ENCODE measurements around the gene NUP210L.
A peak's percentile ranks its signal among the peaks of the same experiment; 100 is the strongest.

Gene NUP210L

DNA sequence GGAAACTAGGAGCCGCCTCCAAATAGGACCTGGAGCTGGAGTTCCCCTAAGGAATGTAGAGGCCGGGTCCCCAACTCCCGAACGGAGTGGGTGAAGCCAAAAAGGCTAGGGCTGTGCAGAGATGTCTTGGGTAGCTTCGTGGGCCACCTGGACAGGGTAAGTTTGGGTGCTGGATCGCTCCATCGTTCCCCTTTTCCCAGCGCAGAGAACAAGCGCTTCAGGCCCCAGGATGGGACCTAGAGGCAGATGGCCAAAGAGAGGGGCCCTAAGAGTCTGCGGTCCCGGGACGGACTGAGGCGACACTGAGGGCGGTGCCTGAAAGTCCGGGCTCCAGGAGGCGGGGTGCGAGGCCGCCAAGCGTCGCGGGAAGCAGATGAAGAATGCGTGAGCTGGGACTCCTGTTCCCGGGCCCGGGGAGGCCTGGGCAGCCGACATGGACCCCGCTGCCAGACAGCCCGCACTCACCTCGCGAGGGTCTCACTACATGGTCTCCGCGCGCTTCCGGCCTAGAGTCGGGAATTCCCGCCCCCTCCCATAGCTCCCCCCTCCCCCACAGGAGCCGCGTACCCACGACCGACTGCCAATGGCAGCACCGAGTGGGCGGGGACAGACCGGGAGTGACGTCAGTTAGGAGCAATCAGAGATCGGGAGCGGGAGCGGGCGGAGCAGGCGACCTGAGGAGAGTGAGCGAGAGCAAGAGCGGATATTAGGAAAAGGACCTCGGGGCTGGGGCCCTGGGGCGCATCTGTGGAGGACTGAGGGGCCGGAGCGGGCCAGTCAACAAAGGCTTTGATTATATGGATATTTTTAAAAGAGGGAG lies 191.6 kb downstream of the NUP210L start, which contains the start of gene SLC39A1:
Gene SLC39A1 (minus strand): TSS at position 508 of the 820 bp plus-strand sequence. CDS start 822 bp downstream, outside the sequence.
- peak; percentile 98 for DNase-seq

DNA sequence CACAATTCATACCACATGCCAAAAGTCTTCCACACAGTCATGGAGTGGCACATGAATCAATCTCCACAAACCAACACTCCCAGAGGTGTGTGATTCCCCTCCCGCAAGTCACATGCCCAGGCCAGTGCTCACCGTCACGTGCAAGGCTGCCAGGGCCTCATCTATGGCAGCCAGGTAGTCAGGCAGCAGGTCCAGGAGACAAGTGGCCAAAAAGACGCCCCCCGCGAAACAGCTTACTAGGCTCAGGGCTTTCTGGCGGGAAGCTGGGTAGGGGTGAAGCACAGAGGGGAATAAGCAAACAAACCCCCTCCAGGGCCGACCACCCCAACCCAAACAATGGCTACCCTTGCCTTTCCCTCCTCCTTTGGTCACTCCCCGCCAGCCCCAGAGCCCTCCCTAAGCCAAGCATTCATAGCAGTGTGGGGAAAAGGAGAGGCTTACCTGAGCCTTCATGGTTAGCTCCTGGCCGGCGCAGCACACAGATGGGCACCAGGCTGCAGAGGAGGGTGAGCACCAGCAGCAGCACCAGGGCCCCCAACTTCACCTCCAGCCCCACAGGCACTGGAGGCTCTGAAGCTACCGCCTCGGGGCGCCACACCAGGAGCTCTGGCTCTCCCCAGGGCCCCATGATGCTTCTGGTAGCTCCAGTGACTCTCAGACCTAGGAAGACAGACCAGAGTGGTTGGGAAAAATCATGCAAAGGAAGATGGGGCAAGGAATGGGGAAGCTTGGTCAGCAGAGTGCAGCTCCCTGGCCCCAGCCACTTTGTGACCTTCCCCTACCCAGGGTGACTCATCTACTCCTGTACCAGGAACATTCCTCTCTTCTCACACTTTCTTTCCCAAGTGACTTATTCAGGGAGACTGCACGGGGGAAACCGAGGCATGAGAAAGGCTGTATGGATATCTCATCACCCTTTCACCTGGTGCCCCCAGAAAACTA lies 192.5 kb downstream of the NUP210L start:
- DNase-seq: no peak

DNA sequence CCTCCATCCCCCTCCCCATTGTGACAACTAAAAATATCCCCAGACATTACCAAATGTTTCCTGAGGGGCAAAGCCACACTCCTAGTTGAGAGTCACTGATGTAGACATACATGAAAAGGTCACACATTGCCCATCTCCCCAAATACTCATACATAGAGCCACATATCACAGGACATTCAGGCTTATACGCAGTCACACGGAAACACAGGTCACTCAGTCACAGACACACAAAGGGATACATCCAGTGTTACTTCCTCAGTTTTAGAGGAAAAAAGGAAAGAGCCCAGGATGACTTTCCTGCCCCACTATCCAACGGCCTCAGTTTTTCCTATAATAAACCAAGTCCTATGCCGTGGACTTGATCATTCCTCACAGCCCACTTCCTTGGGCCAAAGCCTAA lies 193.5 kb downstream of the NUP210L start:
- no peak for DNase-seq

DNA sequence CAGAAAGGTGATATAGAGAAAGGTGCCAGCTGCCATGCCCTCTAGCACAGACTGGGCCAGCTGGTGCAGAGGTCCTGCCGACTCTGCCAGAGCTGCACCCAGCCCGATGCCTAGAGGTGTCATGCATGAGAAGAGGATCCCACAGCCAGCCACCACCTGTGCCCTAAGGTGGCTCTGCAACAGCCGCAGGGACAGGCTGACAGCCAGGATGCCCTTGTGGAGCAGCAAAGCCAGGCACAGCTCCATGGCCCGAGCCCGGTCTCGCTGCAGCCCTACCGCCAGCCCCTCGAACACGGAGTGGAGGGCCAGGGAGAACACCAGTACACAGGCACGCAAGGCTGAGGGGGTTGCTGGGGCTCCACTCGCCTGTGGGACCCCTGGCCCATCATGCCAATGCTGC lies 194.7 kb downstream of the NUP210L start:
- no peak for DNase-seq

DNA sequence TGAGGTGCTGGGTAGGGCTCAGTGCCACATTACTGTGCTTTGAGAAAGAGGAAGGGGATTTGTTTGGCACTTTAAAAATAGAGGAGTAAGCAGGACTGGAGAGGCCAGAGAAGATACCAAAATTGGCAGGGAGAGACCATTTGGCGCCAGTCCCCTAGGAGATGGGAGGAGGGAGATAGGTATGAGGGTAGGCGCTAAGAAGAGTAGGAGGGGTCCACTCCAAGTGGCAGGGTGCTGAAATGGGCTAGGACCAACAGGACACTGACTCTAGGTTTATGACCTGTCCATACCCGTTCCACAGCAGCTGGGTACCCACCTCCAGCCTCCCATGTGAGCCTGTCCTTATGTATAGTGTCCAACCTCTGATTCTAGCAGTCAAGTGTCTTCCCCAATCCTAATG lies 195.4 kb downstream of the NUP210L start:
- no peak for DNase-seq

DNA sequence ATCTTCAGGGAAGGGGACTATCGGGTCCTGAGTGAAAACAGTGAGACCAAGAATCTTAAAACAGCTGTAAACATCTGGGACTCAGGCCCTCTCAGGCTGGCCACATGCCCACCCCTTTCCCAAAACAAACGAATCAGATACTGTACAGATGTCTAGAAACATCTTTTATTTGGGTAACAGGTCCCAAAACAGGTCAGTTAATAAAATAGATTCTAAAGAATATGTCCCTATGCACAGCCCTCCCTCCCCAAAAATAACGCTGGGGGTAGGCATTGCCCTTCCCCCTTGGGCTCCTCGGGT lies 196.0 kb downstream of the NUP210L start:
- no peak for DNase-seq

DNA sequence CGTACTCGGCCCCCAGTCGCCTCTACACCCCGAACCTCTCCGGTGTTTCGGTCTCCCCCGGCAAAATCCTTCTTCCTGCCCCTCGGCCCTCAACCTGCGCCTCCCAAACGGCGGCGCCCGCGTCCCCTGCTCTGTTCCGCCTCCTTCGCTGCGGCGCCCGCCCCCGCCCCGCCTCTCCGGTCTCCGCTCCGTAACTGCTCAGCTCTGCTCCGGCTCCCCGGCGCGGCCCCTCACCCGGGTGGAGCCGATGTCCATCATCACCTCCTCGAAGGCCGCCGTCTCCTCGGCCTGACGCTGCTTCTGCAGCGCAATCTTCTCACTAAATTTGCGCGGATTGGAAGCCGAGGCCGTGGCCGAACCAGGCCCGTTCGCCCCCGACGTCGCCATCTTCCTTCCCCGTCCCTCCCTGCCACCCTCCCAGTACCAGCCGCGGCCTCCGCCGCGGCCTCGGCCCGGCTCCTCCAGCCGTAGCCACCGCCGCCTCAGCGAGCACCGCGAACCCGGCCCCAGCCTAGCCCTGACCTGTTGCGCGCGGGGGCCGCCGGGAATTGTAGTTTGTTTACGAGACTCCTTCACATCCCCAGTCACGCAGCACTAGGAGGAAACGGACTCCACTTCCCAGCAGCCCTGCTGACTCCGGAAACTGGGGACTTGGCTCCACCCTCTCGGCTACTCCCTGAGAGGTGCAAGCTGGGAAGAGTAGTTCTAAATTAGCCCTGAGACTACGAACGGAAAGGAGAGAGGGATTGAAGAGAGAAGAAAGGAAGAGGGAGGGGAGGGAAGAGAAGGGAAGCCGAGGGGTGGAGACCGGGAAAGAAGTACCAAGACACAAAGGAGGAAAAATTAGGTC lies 196.5 kb downstream of the NUP210L start, which contains the start of gene CRTC2:
Gene CRTC2 (minus strand): TSS at position 502 of the 850 bp plus-strand sequence. CDS start 115 bp downstream, at position 387.
- peak; percentile 99 for DNase-seq

DNA sequence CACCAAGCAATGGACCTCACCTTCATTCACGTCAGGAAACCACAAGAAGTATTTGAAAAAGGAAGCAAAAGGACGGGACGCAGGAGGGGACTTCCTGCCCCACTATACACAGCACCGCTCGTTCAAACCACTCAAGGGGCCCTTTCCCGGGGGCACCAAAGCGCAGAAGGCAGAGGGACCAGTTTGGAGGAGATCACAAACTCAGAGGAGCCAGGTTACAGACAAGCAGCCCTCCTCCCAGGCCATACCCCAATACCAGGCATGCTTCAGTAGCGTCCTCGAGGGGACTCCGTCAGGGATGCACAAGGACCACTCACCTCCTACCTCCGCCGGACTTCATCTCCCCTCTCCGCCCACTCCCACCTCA lies 197.1 kb downstream of the NUP210L start:
- DNase-seq: peak; percentile 47

DNA sequence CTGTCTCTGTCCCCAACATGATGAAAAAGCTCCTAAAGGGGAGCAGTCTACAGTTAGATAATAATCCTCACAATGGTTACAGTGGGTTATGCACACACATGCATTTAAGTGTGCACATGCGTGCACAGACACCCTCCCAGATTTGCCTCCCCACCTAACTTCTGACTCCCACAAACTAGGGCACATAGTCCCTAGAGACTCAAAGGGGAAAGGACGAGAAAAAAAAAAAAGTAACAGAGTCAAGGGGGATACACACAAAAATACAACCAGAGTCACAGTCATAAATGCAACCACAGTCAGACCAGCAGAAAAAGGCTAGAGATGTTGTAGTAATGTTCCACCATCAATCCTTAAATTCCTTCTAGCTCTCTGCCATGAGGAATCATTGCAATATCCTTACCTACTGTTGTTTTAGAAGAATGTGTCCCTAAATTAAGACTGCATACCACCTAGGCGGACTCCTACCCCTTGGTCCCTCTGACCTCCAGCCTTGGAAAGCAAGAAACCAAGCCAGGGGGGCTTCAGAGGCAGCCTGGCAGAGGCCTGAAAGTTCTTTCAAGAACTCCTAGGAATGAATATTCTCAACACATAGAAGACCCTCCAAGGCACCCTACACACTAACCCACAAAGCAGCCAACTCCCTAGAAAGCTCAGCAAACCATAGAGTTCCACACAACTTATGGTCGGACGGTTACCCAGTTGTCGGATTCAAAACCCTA lies 197.7 kb downstream of the NUP210L start:
- no peak for DNase-seq

DNA sequence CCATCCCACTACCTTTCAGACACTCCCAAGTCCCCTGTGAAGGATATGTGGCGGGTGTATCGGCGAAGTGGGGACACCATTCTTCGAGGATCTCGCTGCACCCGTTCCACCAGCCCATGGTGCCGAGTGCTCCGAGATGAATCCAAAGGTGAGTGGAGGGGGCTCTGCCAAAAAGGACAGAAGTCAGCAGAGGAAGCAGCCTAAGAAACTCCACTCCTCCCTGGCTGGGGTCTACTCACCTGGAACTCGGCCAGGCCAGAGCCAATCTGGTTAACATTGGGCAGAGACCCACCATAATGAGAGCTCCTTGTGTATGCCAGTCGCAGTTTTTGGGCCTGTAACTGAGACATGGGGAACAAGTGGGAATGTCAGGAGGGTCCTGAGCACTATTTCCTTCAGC lies 200.0 kb downstream of the NUP210L start:
- no peak for DNase-seq

DNA sequence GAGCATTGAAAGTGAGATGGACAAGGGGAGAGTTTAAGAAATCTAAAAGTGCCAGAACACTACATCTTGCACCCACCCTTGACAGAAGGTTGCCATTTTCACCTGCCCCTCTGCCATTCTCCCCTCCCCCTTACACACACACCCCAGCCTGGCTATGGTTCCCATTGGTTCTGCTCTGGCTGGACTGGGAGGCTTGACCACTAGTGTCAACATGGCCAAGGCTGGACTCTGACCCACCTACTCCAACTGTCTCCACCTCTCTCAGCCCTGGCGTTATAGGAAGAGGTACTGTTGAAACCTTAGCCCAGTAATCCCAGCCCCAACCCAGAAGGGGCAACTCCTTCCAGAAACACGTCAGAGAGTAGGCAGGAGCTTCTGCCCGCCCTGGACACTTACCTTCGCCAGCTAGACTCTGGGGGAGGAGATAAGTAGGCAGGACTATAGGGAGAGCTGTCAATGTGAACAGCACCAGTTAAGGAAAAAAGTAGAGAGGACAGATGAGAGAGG lies 201.0 kb downstream of the NUP210L start:
- DNase-seq: no peak

DNA sequence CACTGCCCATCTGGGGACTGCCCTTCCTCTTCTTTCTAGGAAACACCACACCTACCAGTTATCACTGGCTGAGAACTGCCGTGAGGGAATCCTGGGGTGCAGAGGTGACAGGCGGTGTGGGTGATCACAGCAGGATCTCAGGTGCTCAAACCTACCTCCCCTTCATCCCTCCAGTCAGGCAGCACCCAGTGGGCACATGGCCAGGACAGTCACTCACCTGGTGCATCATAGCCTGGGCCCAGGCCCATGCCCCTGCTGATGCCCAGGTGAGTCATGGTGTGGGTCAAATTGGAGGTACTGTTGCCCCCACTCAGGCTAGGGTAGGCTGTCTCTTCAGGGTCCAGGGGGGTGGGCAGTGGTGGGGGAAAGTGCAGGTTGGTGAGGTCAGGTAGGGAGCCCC lies 203.1 kb downstream of the NUP210L start:
- DNase-seq: no peak

DNA sequence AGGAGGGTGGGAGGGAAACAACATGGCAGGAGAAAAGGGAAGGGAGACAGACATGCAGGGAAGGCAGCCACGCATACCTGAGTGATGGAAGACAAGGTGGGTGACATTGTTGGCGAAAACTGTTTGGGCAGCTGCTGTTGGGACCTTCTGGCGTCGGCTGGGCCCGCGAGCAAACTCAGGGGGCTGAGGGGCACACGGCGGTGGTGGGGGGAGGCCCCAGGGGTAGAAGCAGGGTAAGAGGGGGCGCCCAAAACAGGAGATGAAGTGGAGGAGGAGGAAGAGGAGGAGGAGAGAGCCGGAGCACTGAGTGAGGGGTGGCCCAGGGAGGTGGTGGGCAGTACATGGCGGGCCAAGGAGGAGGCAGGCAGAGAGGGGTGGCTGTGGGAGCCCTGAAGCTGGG lies 203.7 kb downstream of the NUP210L start:
- DNase-seq: no peak

DNA sequence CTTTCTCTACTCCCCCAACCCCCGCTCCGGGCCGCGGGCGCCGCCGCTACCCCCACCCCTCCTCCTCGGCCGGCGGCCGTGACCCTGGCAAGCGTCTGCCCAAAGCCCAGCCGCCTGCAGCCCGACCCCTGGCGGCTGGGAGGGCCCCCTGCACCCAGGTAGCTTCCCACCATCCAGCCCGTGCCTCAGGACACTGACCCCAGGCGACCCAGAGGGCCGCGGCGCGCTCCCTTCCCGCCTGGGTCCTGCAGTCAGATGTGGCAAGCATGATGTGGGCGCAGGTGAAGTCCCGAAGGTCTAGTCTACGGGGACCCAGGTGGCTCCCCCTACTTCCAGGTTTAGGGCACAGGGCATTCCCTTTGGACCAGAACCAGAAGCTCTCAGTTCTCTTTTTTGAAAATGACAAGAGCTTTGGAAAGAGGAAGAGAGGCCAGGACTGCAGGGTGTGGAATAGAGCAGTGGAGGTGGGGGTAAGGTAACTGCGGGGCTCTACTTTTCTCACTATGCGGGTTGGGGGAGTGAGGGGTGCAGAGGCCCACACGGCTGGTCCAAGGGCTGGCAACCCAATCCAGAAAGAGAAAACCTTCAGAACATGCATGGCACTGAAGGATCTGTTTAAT lies 208.1 kb downstream of the NUP210L start, which contains the start of gene DENND4B:
Gene DENND4B (minus strand): TSS at position 97 of the 620 bp plus-strand sequence. CDS start 2,344 bp downstream, outside the sequence.
- peak; percentile 81 for DNase-seq

DNA sequence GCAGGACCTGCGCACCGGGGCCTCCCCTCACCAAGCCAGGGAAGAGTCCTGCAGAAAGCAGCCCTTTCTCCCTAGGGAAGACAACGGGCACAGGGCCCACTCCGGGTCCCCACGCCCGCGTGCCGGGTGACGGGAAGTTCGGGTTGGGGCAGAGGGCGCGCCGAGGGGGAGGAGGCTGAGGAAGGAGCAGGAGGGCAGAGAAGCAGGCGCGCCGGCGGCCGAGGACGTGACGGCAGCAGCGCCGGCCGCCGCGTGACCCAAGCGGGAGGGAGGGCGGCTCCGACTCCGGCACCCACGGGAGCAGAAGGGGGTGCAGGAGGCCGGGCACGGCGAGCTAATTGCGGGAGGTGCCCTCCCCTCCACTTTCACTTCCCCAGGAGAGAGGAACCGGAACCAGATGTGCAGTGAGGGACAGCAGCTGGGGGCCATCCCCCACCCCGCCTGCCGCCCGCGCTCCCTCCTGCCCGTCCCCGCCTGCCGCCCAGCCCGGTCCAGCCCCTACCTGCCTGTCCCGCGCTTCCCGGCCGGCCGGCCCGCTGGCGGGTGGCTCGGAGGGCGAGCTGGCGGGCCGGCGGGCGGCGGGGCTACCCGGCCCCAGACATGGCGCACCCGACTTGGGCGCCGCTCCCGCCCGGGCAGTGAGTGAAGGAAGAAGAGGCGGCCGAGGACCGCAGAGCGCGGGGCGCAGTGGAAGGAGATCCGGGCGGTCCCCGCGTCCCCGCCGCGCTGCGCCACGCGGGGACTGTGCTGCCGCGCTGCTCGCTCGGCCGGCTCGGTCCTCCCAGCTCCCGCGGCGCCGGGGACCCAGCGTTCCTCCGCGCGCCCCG lies 208.9 kb downstream of the NUP210L start:
- peak; percentile 77 for DNase-seq

DNA sequence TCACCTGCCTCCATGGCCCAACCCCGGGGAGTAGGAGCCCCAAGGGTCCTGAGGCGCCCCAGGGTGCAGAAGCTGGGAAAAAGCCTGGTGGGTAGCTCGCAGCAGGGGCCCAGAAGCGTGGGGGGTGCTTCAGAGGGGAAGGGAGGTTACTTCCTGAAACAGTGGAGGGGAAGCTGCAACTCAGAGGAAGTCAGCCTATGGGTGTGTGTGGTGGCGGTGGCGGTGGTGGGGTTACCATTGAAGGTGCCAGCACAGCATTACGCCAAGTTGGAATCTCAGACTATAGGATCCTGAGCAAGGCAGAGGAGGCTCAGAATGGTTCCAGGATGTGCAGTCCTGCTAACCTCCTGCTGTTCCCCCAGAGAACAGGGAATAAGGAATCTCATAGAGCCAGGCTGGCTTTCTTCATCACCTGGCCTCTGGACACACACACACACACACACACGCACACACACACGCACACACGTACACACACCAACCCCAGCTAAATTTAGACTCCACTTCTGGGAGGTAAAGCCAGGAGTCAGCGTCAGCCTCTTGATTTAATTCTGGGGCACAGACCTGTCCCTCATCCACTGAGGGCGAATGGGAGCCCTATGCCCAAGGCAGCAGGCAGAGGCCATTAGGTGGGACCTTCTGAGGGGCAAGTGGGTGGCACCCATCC lies 209.6 kb downstream of the NUP210L start:
- peak; percentile 82 for DNase-seq

DNA sequence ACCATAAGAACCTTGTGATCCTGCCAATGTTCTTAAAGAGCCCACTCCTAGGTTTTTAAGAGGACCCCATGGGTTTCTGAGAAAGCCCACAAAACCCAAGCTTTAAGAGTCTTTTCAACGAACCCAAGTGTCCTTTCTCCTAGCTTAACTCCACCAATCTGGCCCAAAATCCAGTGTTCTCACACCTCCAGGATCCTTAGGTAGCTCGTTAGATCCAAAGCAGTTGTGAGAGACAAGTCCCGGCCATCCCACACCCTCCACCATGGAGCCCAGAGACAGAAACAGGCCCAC lies 210.1 kb downstream of the NUP210L start:
- DNase-seq: no peak

DNA sequence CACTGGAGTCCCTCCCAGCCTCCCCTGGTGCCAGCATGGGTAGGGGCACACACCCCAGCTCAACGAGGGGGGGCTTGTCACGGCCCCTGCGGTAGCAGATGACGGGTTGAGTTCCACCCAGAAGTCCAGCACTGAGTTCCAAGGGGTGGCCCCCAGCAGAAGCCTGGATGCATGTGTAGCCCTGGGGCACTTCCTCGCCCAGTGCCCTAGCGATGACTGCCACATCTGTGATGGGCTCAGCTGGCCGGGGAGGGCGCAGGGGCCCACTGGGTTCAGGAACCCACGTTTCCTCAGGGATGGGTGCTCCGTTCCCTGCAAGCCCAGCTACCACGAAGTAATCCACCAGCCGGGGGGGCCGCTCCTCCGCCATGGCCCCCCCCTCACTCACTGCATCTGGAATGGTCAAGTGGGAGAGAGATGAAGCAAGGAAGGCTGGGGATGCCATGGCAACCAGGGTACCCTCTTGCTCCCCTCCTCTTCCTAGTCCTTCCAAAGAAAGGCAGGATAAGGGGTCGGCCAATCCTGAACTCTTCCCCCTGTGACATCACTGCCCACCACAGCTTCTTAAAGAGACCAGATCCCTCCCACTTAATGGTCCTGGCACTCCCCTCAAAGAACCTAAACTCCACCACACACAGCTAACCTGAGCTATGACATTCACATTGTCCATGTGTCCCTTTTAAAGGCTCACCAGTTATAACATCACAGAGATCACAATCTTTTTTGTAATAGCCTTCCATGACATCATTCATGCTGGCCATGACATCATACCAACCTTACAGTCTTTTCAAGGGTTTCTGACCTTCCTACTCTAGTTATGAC lies 210.7 kb downstream of the NUP210L start:
- DNase-seq: no peak

Measured in CD4-positive, alpha-beta T cell treated with Interleukin-17A for 4 hours (primary cell).